H1 (cell line): Measurements from ENCODE around the gene IST1. TPM values are rescaled to one million over a fixed set of nuclear protein-coding genes. Genes with fewer than 3 reads are reported as not detected.

ENCODE experiments used
- CTCF ChIA-PET: fragments of 300-600 bp; sonication (Branson Sonifier 250); formaldehyde crosslinking; loops from one replicate; lab custom pipeline; 2021; ENCODE audit not compliant: partially characterized antibody; lab: Charles Lee
- POLR2A ChIA-PET: fragments of 300-600 bp; sonication (Branson Sonifier 250); formaldehyde crosslinking; loops from one replicate; lab custom pipeline; 2021; ENCODE audit warnings: inconsistent platforms; ENCODE audit not compliant: partially characterized antibody; lab: Charles Lee
- DNase-seq, 2 experiments: peaks; one replicate each; pipeline versions ENCODE4 v3.0.0 to v3.0.0-alpha.2; 2010 to 2022; ENCODE audit warnings: low spot score in 2 of 2, low read depth in 1 of 2, mixed read lengths in 1 of 2
- FAIRE-seq: peaks from 2 replicates; lab custom pipeline; 2011; peaks lifted over from hg19 to GRCh38; lab: Jason Lieb, UNC
- H2AFZ ChIP-seq: 2 replicates; pipeline ENCODE4 v1.8.1; 2012; ENCODE audit warnings: low read length, inconsistent platforms
- H2AK5ac ChIP-seq: 2 replicates; pipeline ENCODE4 v1.6.1; 2013; ENCODE audit warnings: low read depth, low read length
- H2BK120ac ChIP-seq: replicated peaks from 2 replicates; pipeline ENCODE3; 2013; ENCODE audit warnings: low read depth, low read length, inconsistent platforms
- H2BK12ac ChIP-seq: 2 replicates; pipeline ENCODE4 v1.6.1; 2013; ENCODE audit warnings: low read depth, low read length
- H2BK15ac ChIP-seq: 2 replicates; pipeline ENCODE4 v1.6.1; 2013; ENCODE audit warnings: low read length
- H2BK20ac ChIP-seq: 2 replicates; pipeline ENCODE4 v1.6.1; 2013; ENCODE audit warnings: low read length
- H2BK5ac ChIP-seq: 2 replicates; pipeline ENCODE4 v1.6.1; 2013; ENCODE audit warnings: low read depth, low read length
- H3K14ac ChIP-seq: 2 replicates; pipeline ENCODE4 v1.6.1; 2013; ENCODE audit warnings: inconsistent platforms; ENCODE audit not compliant: insufficient read length
- H3K18ac ChIP-seq: 2 replicates; pipeline ENCODE4 v1.6.1; 2013; ENCODE audit warnings: low read length; ENCODE audit errors: extremely low read depth
- H3K23ac ChIP-seq: 2 replicates; pipeline ENCODE4 v1.6.1; 2013; ENCODE audit warnings: inconsistent platforms; ENCODE audit not compliant: insufficient read length
- H3K23me2 ChIP-seq: 2 replicates; pipeline ENCODE4 v1.6.1; 2013; ENCODE audit warnings: low read depth, low read length
- H3K27ac ChIP-seq: 2 replicates; pipeline ENCODE4 v1.6.1; 2011; ENCODE audit warnings: low read depth, low read length, inconsistent platforms
- H3K27me3 ChIP-seq, 4 experiments: replicated peaks in 1 of 4; 1 replicate in 1 of 4; 2 replicates in 3 of 4; pipeline versions ENCODE4 v1.6.1 to v1.8.1; 2011 to 2013; ENCODE audit warnings: low read length in 3 of 4, mild to moderate bottlenecking in 3 of 4, inconsistent platforms in 2 of 4, mixed read lengths in 2 of 4, moderate library complexity in 1 of 4; ENCODE audit not compliant: control insufficient read depth in 3 of 4, insufficient read depth in 3 of 4; ENCODE audit errors: extremely low read depth in 1 of 4
- H3K36me3 ChIP-seq, 4 experiments: 2 replicates each; pipeline versions ENCODE4 v1.6.1 to v1.8.1; 2011 to 2013; ENCODE audit warnings: mild to moderate bottlenecking in 4 of 4, low read length in 3 of 4, moderate library complexity in 2 of 4, control low read depth in 1 of 4, inconsistent platforms in 1 of 4; ENCODE audit not compliant: insufficient read depth in 4 of 4, control insufficient read depth in 2 of 4
- H3K4ac ChIP-seq: replicated peaks from 2 replicates; pipeline ENCODE3; 2013; ENCODE audit warnings: low read length, low read depth, mixed read lengths, inconsistent platforms; ENCODE audit not compliant: insufficient read length
- H3K4me1 ChIP-seq, 4 experiments: replicated peaks in 1 of 4; 1 replicate in 1 of 4; 2 replicates in 3 of 4; pipeline versions ENCODE4 v1.6.1 to v1.8.1; 2011 to 2013; ENCODE audit warnings: low read length in 3 of 4, inconsistent platforms in 2 of 4, mixed read lengths in 1 of 4; ENCODE audit not compliant: insufficient read depth in 4 of 4, control insufficient read depth in 3 of 4
- H3K4me2 ChIP-seq, 2 experiments: 2 replicates each; pipeline versions ENCODE4 v1.6.1 to v1.8.1; 2011 to 2013; ENCODE audit warnings: low read depth in 2 of 2, low read length in 2 of 2, control low read depth in 1 of 2, inconsistent platforms in 1 of 2, mild to moderate bottlenecking in 1 of 2; ENCODE audit not compliant: insufficient read depth in 1 of 2
- H3K4me3 ChIP-seq, 4 experiments: fragments of 200-600, 300-600 bp in 1 of 4; sonication (generic), shearing (Covaris generic), sonication (Bioruptor Twin) in 1 of 4; 2 replicates each; pipeline versions ENCODE4 v1.5.1 to v1.8.1; 2011 to 2016; ENCODE audit warnings: low read length in 4 of 4, low read depth in 3 of 4, control low read depth in 2 of 4, inconsistent platforms in 2 of 4, mild to moderate bottlenecking in 2 of 4, mixed read lengths in 1 of 4, moderate library complexity in 1 of 4; ENCODE audit not compliant: insufficient read depth in 2 of 4; ENCODE audit errors: extremely low read depth in 1 of 4
- H3K56ac ChIP-seq: replicated peaks from 2 replicates; pipeline ENCODE3; 2013; ENCODE audit warnings: low read depth, mild to moderate bottlenecking, mixed read lengths, low read length, inconsistent platforms; ENCODE audit not compliant: insufficient read length
- H3K79me1 ChIP-seq: 2 replicates; pipeline ENCODE4 v1.6.1; 2013; ENCODE audit warnings: low read depth, low read length, control low read depth
- H3K79me2 ChIP-seq, 2 experiments: 2 replicates each; pipeline versions ENCODE4 v1.6.1 to v1.8.1; 2012 to 2013; ENCODE audit warnings: low read length in 2 of 2, mild to moderate bottlenecking in 2 of 2, inconsistent platforms in 1 of 2; ENCODE audit not compliant: insufficient read depth in 2 of 2, control insufficient read depth in 1 of 2
- H3K9ac ChIP-seq, 4 experiments: replicated peaks in 1 of 4; 1 replicate in 1 of 4; 2 replicates in 3 of 4; pipeline versions ENCODE4 v1.6.1 to v1.8.1; 2011 to 2013; ENCODE audit warnings: low read depth in 3 of 4, low read length in 3 of 4, control low read depth in 2 of 4, mild to moderate bottlenecking in 2 of 4, moderate library complexity in 2 of 4, inconsistent platforms in 1 of 4; ENCODE audit errors: extremely low read depth in 1 of 4
- H3K9me3 ChIP-seq, 2 experiments: 2 replicates each; pipeline versions ENCODE4 v1.6.1 to v1.8.1; 2012 to 2013; ENCODE audit warnings: mild to moderate bottlenecking in 2 of 2, moderate library complexity in 2 of 2, control low read depth in 1 of 2, inconsistent platforms in 1 of 2, low read depth in 1 of 2, low read length in 1 of 2, mixed read lengths in 1 of 2; ENCODE audit not compliant: insufficient read depth in 2 of 2
- H4K20me1 ChIP-seq, 2 experiments: replicated peaks in 1 of 2; 2 replicates each; pipeline versions ENCODE3 to v1.8.1; 2011 to 2013; ENCODE audit warnings: inconsistent platforms in 2 of 2, low read length in 2 of 2, mild to moderate bottlenecking in 1 of 2; ENCODE audit not compliant: insufficient read depth in 2 of 2, control insufficient read depth in 1 of 2
- H4K5ac ChIP-seq: 2 replicates; pipeline ENCODE4 v1.6.1; 2013; ENCODE audit warnings: low read length, low read depth, mixed read lengths, inconsistent platforms; ENCODE audit not compliant: insufficient read length
- H4K8ac ChIP-seq: 2 replicates; pipeline ENCODE4 v1.8.0; 2013; ENCODE audit warnings: mild to moderate bottlenecking, moderate library complexity, low read length, inconsistent platforms; ENCODE audit not compliant: insufficient read depth; ENCODE audit errors: extremely low read depth
- H4K91ac ChIP-seq: replicated peaks from 2 replicates; pipeline ENCODE3; 2013; ENCODE audit warnings: low read length, mixed read lengths, inconsistent platforms; ENCODE audit not compliant: insufficient read length
- BACH1 ChIP-seq: IDR thresholded peaks from 2 replicates; pipeline ENCODE4 v1.6.1; 2012; ENCODE audit warnings: low read length, improper control_type of control experiment
- CEBPB ChIP-seq: IDR thresholded peaks from 2 replicates; pipeline ENCODE4 v1.6.1; 2012; ENCODE audit warnings: low read depth, low read length
- CREB1 ChIP-seq: IDR thresholded peaks from 2 replicates; pipeline ENCODE4 v1.6.1; 2012; ENCODE audit warnings: inconsistent platforms
- EP300 ChIP-seq, 2 experiments: IDR thresholded peaks; 1 replicate in 1 of 2; 2 replicates in 1 of 2; pipeline ENCODE4 v1.6.1; 2011 to 2012; ENCODE audit warnings: low read depth in 2 of 2, low read length in 2 of 2, mild to moderate bottlenecking in 2 of 2, borderline replicate concordance in 1 of 2, inconsistent platforms in 1 of 2, moderate library complexity in 1 of 2
- EZH2 ChIP-seq: fragments of 200-600 bp; sonication (generic); IDR thresholded peaks from 2 replicates; pipeline ENCODE4 v1.7.1; 2012; ENCODE audit warnings: low read depth, mild to moderate bottlenecking, moderate library complexity, low read length, inconsistent platforms; ENCODE audit not compliant: severe bottlenecking
- GTF2F1 ChIP-seq: IDR thresholded peaks from 2 replicates; pipeline ENCODE4 v1.6.1; 2012; ENCODE audit warnings: low read depth, low read length, improper control_type of control experiment, borderline replicate concordance
- KDM4A ChIP-seq: IDR thresholded peaks from one replicate; pipeline ENCODE4 v1.7.1; 2012; ENCODE audit warnings: low read depth, mild to moderate bottlenecking, moderate library complexity, low read length, inconsistent platforms; ENCODE audit not compliant: severe bottlenecking
- PHF8 ChIP-seq: fragments of 200-600 bp; sonication (generic); conservative IDR thresholded peaks from 2 replicates; pipeline ENCODE4 v1.7.1; 2012; ENCODE audit warnings: low read depth, mild to moderate bottlenecking, inconsistent platforms, low read length, moderate library complexity
- RNF2 ChIP-seq: fragments of 200-900, 300-1000 bp; sonication (generic); IDR thresholded peaks from 2 replicates; pipeline ENCODE4 v1.7.1; 2016; ENCODE audit warnings: borderline replicate concordance, low read depth, mild to moderate bottlenecking, antibody characterized with exemption, low read length; ENCODE audit not compliant: poor library complexity, severe bottlenecking; ENCODE audit errors: missing control alignments
- SAP30 ChIP-seq: fragments of 300-600 bp; sonication (generic); IDR thresholded peaks from 2 replicates; pipeline ENCODE4 v1.7.1; 2012; ENCODE audit warnings: low read length, moderate library complexity, mild to moderate bottlenecking, inconsistent platforms; ENCODE audit not compliant: insufficient read depth, insufficient replicate concordance
- SP1 ChIP-seq: IDR thresholded peaks from 2 replicates; pipeline ENCODE4 v1.6.1; 2011; ENCODE audit warnings: low read depth, low read length
- TAF1 ChIP-seq: IDR thresholded peaks from 2 replicates; pipeline ENCODE4 v1.6.1; 2011; ENCODE audit warnings: mild to moderate bottlenecking, low read depth, low read length
- TAF7 ChIP-seq: optimal IDR thresholded peaks from 2 replicates; pipeline ENCODE3; 2011; ENCODE audit warnings: low read depth, mild to moderate bottlenecking, inconsistent platforms, low read length, moderate library complexity, borderline replicate concordance
- ZNF274 ChIP-seq: IDR thresholded peaks from 2 replicates; pipeline ENCODE4 v1.7.0; 2012; ENCODE audit warnings: low read length, borderline replicate concordance; ENCODE audit errors: extremely low read depth
- WGBS, 2 experiments: shearing (Covaris generic) in 1 of 2; methylation state at CpG; one replicate each; pipeline versions ENCODE4 v1.1.6 to v1.1.7; 2013 to 2015; ENCODE audit warnings: low lambda C conversion rate in 2 of 2, mixed read lengths in 2 of 2, inconsistent platforms in 1 of 2, low coverage in 1 of 2, missing lambda C conversion rate in 1 of 2; ENCODE audit not compliant: insufficient replicate concordance in 2 of 2, insufficient coverage in 1 of 2, insufficient read length in 1 of 2; ENCODE audit errors: extremely low coverage in 1 of 2, missing lambda C conversion rate in 1 of 2; 5-methylcytosine and 5-hydroxymethylcytosine counted together
- polyA plus RNA-seq, 7 experiments: library from polyadenylated mRNA; depleted of rRNA in 3 of 7; stranded (reverse) in 5 of 7; unstranded in 2 of 7; fragments of >200 nt in 5 of 7; fragments of 200-250 nt in 2 of 7; gene quantifications; 1 replicate in 5 of 7; 2 replicates in 1 of 7; 4 replicates in 1 of 7; pipeline versions ENCODE4 v1.2.1 to v1.2.3, GENCODE V29; 2011 to 2013; ENCODE audit warnings: missing spikeins in 2 of 7, mixed read lengths in 2 of 7
- total RNA-seq: library from RNA; stranded (reverse); fragmentation: NEBNext Ultra II Directional; extraction: Animal tissue kit (Norgen Biotek cat#: 25700); gene quantifications from 2 replicates; pipeline ENCODE4 v1.2.1, GENCODE V29; 2021

The IST1 gene
- total and polyA plus RNA-seq, 2 of the 8 experiments (the other 6 are each of a cell fraction or from before 2014, with no cell fraction given), result 190 to 248 TPM

- H3K36me3 ChIP-seq, result peaks cover 40 to 77% (median 60%) of the 10 kb centered on the region in 4 experiments
- no peaks in the 10 kb centered on the region for H3K9me3 ChIP-seq
- H3K4me1 ChIP-seq, result no peaks in the 10 kb centered on the region
- no peak overlapping the region for H3K56ac ChIP-seq
- H3K23ac ChIP-seq, result no peak overlapping the region
- FAIRE-seq, result no peak
- H3K27me3 ChIP-seq, result no peaks in the 10 kb centered on the region
- no peak overlapping the region for H2AFZ ChIP-seq
- H3K23me2 ChIP-seq, result no peaks in the 10 kb centered on the region
- no peak overlapping the region for H3K14ac ChIP-seq
- H2BK20ac ChIP-seq, result no peak overlapping the region
- H2BK12ac ChIP-seq, result no peak overlapping the region
- no peak overlapping the region for H3K27ac ChIP-seq
- 95% methylated on average over 5 of the region's 5 CpGs; no CpG with 5 or more reads in 1 of the 2 experiments for WGBS, 2 experiments
- no peak overlapping the region for H4K8ac ChIP-seq
- no peak overlapping the region for H2BK5ac ChIP-seq
- H3K79me2 ChIP-seq, result peaks cover 0 to 14% of the 10 kb centered on the region in 2 experiments; a peak in 1 of 4 replicates
- no peak overlapping the region for H2BK15ac ChIP-seq
- H3K4me2 ChIP-seq, result no peak overlapping the region
- no peak for DNase-seq
- no peak overlapping the region for H3K9ac ChIP-seq
- H3K79me1 ChIP-seq, result no peaks in the 10 kb centered on the region; the same call in 1 of the 2 replicates
- no peak overlapping the region for H2AK5ac ChIP-seq
- ChIA-PET POLR2A (interaction anchor here (1.0 kb wide), 1 partner anchor 17 kb away, joined by 4 read pairs; no protein-coding TSS in a partner anchor), CTCF (interaction anchor here (0.7 to 2.3 kb wide), 3 partner anchors 12 to 34 kb away, joined by 3 to 6 read pairs (median 5); no protein-coding TSS in a partner anchor)
- no peak overlapping the region for H2BK120ac ChIP-seq
- no peak overlapping the region for H3K4ac ChIP-seq
- H4K5ac ChIP-seq, result no peak overlapping the region
- no peak overlapping the region for H3K4me3 ChIP-seq
- no peak overlapping the region for H3K18ac ChIP-seq
- peaks cover 3 to 14% of the 10 kb centered on the region in 2 experiments for H4K20me1 ChIP-seq
- H4K91ac ChIP-seq, result no peak overlapping the region
- TF ChIP-seq SP1 (no peak), RNF2 (no peak), BACH1 (no peak), EP300 (IDR thresholded peaks at IDR 0.05; ENCODE audit: borderline replicate concordance in 1 of 2, low read depth in 2 of 2, low read length in 2 of 2) (no peak), ZNF274 (no peak), SAP30 (no peak), CEBPB (no peak), GTF2F1 (no peak), PHF8 (no peak), EZH2 (no peak), TAF1 (no peak), TAF7 (no peak), KDM4A (no peak), CREB1 (no peak)
Observed at GRCh38 chr16:71927787-71928186, 32.5 kb downstream of the IST1 start.
